Measurements from ENCODE around the gene ASPDH.
A peak's percentile ranks its signal among the peaks of the same experiment; 100 is the strongest.

ASPDH gene

GRCh38 chr19:50513746-50514345, at the start of gene ASPDH:
TSS of gene ASPDH (minus strand) at chr19:50513913. CDS start at chr19:50513823, 90 bp downstream.
- DNase-seq: no peak

DNA sequence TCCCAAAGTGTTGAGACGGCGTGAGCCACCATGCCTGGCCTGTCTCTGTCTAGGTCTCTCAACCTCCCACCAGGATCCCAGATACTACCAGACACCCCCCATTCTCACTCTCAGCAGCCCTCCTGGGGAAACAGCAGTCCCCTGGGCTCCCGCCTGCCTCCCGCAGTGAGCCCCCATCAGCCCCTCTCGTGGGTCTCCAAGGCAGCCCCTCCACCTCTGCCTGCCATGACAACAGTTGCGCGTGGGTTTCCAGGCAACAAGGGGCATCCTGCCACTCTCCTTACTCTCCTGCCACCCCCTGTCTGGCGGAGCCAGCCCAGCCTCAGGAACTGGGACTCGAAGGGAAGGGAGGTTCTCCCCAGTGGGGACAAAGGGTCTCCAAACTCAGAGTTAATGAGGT, 49.3 kb upstream of the ASPDH start:
- DNase-seq: no peak

DNA sequence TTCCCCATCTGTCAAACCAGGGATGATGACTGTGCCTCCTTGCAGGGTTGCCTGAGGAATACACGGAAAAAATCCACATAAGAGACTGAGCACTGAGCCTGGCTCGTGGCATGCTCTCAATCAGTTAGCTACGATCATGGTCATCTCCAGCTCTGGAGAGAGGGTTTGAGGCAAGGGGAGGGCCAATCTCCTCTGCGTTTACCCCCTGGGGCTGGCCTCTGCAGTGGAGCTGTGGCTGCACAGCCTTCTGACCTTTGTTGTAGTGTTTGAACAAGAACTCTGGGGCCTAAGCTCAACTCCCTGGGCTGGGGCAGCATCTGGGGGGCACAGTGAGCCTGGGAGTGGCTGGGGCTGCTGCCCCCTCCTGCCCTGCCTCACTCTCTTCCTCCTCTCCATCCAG, 48.6 kb upstream of the ASPDH start:
- no peak for DNase-seq

GRCh38 chr19:50559636-50560035, 45.9 kb upstream of the ASPDH start:
- DNase-seq: no peak

GRCh38 chr19:50558449-50558848, 44.7 kb upstream of the ASPDH start:
- no peak for DNase-seq

DNA sequence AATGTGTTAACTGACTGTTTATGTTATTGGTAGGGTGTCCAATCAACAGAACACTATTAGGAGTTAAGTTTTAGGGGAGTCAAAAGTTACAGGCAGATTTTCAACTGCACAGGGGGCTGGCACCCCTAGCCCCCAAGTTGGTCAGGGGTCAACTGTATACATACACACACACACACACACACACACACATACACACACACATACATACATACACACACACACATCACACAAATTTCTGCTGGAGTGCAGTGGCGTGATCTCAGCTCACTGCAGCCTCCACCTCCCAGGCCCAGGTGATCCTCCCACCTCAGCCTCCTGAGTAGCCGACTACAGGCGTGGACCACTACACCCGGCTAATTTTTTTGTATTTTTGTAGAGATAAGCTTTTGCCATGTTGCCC, 44.3 kb upstream of the ASPDH start:
- no peak for DNase-seq

DNA sequence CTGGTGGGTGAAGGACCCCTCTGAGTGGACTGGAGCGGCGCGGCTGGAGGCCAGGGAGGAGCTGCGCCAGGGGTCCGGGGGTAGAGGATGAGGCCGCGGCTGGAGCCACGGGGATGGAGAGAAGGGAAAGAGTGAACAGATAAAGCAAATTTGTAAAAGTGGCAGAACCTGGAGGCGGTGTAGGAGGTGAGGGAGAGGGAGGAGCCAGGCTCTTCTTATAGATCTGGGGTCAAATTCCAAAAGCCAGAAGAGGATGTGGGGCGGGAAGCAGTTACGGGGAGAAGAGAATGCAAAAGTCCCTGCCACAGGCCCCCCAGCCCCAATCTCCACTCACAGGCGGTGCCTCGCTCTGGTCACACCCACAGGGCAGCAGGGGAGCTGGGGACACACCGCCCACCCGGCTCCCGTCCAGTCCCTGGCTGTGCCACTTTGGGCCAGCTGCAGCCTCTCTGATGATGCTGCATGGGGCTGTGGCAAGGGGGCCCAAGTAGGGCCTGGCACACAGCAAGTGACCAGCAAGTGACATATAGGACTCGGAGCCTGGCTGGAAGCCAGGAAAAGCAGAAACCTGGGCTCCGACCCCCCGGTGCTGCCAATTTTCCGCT, 43.4 kb upstream of the ASPDH start:
- no peak for DNase-seq

DNA sequence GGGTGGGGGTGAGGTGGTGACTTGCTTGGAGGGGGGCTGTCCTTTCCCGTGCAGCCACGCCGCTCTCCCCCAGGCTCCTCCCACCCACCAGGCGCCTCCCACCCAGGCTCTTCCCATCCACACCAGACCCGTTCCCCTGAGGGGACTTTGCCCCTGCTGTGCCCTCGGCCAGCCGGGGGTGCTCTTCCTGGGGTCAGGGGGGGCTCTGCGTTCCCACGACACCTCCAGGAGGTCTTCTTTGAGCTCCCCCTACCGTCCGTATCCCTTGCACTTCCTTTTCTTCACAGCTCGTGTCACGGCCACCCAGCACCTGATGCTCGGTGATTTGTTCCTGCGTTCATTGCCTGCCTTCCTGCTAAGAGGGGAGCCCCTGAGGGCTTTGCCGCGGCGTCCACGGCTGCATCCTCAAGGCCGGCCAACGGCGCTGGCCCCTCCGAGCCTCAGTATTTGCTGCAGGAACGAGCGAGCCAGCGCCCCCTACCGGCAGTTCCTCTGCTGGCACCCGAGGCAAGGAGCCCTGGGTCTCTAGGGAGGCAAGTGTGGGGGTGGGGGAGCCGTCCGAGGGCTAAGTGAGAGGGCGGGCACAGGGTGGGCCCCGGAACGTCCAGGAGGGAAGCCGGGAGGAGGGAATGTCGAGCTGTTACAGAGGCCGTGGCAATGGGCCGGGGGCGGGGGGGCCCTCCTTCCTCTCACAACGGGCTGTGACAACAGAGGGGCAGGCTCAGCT, 42.7 kb upstream of the ASPDH start:
- peak; percentile 42 to 48 for DNase-seq

GRCh38 chr19:50555450-50556281, 42.0 kb upstream of the ASPDH start:
- DNase-seq: peak in 1 of 2 experiments; percentile 28

DNA sequence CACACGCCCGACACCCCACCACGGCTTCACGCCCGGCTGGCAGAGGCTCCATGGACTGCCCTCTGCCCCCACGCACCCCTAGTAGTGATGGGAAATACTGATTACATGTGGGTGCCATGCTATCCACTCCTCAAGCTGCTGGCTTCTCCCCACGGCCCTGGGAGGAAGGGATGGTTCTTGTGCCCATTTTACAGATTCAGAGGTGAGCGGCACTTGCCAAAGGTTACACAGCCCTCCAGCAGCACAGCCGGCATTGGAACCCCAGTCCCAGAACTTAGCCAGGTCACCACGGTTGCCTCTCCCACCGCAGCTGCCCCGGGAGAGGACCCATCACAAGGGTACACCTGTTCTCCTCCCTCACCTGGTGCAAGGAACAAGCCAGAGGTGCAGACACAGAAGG, 41.3 kb upstream of the ASPDH start:
- no peak for DNase-seq

- no peak for DNase-seq
These were observed 40.5 kb upstream of the ASPDH start for GRCh38 chr19:50554212-50554611.

- DNase-seq: no peak
These were observed 39.5 kb upstream of the ASPDH start for GRCh38 chr19:50553134-50553703.

DNA sequence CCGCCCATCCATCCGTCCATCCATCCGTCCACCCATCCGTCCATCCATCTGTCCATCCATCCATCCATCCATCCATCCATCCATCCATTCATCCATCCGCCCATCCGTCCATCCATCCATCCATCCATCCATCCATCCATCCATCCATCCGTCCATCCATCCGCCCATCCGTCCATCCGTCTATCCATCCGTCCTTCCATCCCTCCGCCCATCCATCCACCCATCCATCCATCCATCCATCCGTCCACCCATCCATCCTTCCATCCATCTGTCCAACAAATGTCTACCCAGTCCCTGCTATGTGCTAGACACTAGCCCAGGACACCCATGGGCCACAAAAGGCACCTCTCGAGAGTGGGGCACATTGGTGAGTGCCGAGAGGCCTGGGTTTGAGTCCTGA, 38.8 kb upstream of the ASPDH start:
- DNase-seq: no peak

DNA sequence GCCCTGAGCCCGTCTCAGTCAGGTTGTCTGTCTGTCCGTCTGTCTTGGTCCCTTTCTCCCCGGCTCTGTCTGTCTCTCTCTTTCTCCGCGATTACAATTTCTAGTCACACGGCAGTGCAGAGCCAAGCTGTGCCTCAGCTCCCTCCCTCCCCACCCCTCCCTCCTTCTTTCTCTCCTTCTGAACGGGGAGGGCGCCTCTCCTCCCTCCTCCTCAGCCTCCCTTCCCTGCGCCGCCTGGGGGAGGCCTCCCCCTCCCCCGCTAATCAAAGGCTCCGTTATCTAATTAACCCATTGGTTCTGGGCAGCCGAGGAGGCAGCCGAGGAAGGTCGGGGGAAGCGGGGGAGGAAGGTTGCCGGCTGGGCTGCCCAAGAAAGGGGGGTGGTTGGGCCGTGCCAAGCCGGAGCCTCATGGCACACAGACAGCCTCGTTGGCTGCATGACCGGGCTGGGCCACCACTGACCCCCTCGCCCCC, 38.0 kb upstream of the ASPDH start:
- DNase-seq: no peak

DNA sequence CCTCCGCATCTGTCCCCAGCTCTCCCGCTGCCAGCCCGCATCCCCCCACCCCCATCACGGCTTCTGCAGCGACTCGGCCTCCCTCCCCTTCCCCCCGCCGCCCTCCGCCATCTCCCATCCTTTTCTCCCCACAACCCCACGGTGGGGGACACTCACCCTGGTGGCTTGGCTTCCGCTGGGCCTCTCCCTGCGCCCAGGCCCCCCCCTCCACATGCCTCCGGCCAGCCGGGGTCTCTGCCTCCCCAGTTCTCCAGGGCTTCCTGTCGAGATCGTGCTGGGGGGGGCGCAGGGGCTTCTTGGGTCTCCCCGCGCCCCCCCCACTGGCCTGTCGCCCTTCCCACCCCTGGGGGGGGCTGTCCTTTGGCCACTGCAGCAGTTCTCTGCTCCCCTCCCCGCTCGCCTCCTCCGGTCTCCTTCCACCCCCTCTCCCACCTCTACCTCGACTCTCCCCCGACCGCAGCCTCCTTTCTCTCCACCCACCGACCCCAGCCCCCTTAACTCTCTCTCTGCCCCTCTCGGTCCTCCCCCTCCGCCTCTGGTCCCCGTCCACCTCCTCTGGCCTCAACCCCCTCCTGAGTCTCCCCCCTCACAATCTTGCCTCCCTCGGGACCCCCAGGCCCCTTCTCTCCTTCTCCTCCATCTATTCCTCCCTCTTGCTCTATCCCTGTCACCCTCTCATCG, 37.5 kb upstream of the ASPDH start:
- no peak for DNase-seq

GRCh38 chr19:50550594-50550966, 36.9 kb upstream of the ASPDH start:
- no peak for DNase-seq

DNA sequence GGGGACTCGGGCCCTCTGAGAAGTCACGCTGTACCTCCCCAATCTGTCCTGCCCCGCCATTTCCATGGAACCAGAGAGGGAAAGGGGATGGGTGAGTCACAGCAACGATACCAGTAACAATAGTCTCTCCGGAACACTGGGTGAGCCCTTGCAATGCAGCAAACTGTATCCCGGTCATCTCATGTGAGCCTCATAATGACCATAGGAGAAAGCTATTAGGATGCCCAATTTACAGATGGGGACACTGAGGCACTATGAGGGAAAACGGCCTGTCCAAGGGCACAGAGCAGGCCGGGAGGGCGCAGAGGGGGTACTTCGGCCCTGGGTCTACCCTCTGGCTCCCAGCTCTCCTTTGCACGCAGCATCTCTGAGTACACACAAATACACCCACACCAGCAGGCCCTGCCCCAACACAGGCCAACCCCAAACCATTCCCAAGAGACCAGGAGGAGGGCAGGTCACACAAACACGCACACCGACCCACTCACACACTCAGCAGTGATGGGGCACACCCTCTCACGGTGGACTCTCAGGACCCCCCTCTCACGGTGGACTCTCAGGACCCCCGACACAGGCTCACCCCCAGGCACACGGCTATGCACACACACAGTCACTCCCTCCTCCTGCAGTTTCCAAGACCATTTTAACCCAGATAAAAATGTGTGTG, 36.3 kb upstream of the ASPDH start:
- no peak for DNase-seq

- no peak for DNase-seq
These were observed 35.6 kb upstream of the ASPDH start for GRCh38 chr19:50549059-50549926.

- DNase-seq: no peak
These were observed 34.7 kb upstream of the ASPDH start for GRCh38 chr19:50548191-50549058.

Measured in SW 1271 (cell line).